ENCODE results near the gene IGF2BP2.
"Not testable (repeated sequence)": the region's sequence is repeated elsewhere in the genome, so short reads cannot be mapped to it uniquely, and the experiment has no call there.

The IGF2BP2 gene

DNA sequence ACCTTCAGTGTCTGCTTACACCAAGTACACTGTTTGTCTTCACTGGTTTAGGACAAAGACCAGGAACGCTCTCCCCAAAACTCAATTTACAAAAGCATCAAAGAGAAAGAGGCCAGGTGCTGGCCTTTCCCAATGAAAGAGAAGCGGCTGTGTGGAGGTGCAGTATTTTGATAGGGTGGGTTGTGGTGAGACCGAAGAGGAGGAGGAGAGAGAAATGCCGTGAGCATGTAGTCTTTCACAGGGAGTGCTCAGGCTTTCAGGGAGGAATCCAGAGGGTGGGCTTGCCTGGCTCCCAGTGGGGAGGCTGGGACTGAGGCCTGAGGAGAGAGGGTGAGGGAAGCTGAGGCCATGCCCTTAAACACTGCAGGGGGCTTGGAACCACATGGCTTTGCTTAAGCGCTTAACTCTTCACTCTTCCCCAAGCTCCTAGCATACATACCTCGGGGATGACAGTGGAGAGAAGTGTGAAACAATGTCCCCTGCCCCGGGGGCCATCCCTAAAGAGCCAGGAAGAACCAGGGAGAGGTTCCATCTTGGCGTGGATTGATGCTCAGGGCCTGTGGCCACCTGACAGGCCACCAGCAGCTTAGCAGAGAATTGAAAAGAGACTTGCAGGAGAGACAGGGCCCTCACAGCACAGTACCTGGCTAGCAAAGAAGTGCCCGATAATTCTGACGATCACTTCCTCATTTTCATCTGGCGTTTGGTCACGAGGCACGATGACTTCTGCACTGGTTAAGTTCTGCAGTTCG is 178.3 kb downstream of the IGF2BP2 start:
- H3K79me2 ChIP-seq (ENCODE audit: low read length) = no peaks in the 10 kb centered on the region
- no peak overlapping the region for H3K27ac ChIP-seq (ENCODE audit: low read length)
- H3K36me3 ChIP-seq (replicated peaks; ENCODE audit: insufficient read depth, low read length) = no peaks in the 10 kb centered on the region
- no peaks in the 10 kb centered on the region for H3K9me2 ChIP-seq (replicated peaks; ENCODE audit: insufficient read depth, low read length)
- H3K9me3 ChIP-seq (replicated peaks; ENCODE audit: insufficient read depth, low read length) = no peaks in the 10 kb centered on the region
- H3K9ac ChIP-seq (ENCODE audit: low read length) = no peak overlapping the region
- H3K4me1 ChIP-seq (ENCODE audit: low read length) = no peaks in the 10 kb centered on the region
- H2AFZ ChIP-seq (ENCODE audit: low read length) = no peak overlapping the region
- H3K4me3 ChIP-seq (ENCODE audit: low read length) = no peak overlapping the region
- no peaks in the 10 kb centered on the region for H3F3A ChIP-seq (ENCODE audit: insufficient read depth, low read length)
- DNase-seq = no peak
- H3K4me2 ChIP-seq (ENCODE audit: low read depth, low read length) = no peak overlapping the region
- no peaks in the 10 kb centered on the region for H4K20me1 ChIP-seq (ENCODE audit: insufficient read depth, low read length)
- H3K27me3 ChIP-seq (replicated peaks; ENCODE audit: insufficient read depth, low read length) = no peaks in the 10 kb centered on the region
- TF ChIP-seq EZH2phosphoT487 (IDR thresholded peaks at IDR 0.05; ENCODE audit: low read length) (no peak), CTCF (IDR thresholded peaks at IDR 0.05; ENCODE audit: low read length) (no peak), EZH2 (optimal IDR thresholded peaks at IDR 0.05; ENCODE audit: low read depth, low read length) (no peak)

DNA sequence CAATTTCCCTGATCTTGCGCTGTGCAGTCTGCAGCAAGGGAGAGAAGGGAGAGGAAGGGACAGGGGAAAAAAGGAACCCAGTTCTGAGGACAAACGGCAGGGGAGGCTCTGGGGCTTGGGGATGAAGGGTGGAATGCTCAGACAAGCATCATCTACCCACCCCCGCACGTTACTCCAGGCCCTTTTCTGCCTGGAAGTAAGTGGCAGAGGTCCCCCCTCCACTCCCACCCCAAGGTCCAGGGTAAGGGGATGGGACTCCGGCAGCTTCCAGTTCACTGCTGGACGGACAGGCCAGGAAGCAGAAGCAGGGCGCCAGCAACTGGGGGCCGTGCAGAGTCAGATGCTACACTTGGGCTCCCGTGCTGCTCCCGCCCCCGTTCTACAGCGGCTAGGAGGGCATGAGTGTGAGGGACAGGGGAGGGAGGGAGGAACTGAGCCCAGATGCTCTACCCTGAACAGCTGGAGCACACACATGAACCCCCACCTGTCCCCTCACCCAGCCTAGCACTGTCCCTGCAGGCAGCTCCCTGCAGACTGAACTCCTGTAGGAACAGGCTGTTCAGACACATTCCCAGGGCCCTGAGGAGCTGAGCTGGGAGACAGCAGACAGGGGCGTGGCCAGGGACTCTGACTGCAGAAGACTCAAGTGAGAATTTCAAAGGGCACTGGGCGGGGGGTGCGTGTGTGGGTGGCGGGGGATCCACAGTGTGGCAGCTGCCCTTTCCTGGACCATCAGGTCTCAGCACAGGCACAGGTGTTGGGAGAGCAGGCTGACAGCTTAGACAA is 179.1 kb downstream of the IGF2BP2 start:
- Histone ChIP-seq H3K9me2 (replicated peaks; ENCODE audit: insufficient read depth, low read length) (no peaks in the 10 kb centered on the region), H3K4me2 (ENCODE audit: low read depth, low read length) (no peak overlapping the region), H3K27ac (ENCODE audit: low read length) (no peak overlapping the region), H3K4me3 (ENCODE audit: low read length) (no peak overlapping the region), H3K9me3 (replicated peaks; ENCODE audit: insufficient read depth, low read length) (no peaks in the 10 kb centered on the region), H3F3A (ENCODE audit: insufficient read depth, low read length) (no peaks in the 10 kb centered on the region), H3K4me1 (ENCODE audit: low read length) (no peaks in the 10 kb centered on the region), H3K79me2 (ENCODE audit: low read length) (no peaks in the 10 kb centered on the region), H2AFZ (ENCODE audit: low read length) (no peak overlapping the region), H4K20me1 (ENCODE audit: insufficient read depth, low read length) (no peaks in the 10 kb centered on the region), H3K9ac (ENCODE audit: low read length) (no peak overlapping the region), H3K27me3 (replicated peaks; ENCODE audit: insufficient read depth, low read length) (no peaks in the 10 kb centered on the region), H3K36me3 (replicated peaks; ENCODE audit: insufficient read depth, low read length) (no peaks in the 10 kb centered on the region)
- TF ChIP-seq CTCF (IDR thresholded peaks at IDR 0.05; ENCODE audit: low read length) (no peak), EZH2 (optimal IDR thresholded peaks at IDR 0.05; ENCODE audit: low read depth, low read length) (no peak), EZH2phosphoT487 (IDR thresholded peaks at IDR 0.05; ENCODE audit: low read length) (no peak)
- DNase-seq = no peak

- not testable (repeated sequence) for H3K9me2 ChIP-seq (replicated peaks; ENCODE audit: insufficient read depth, low read length); DNase-seq; H3K4me1 ChIP-seq (ENCODE audit: low read length); H2AFZ ChIP-seq (ENCODE audit: low read length); H3K27me3 ChIP-seq (replicated peaks; ENCODE audit: insufficient read depth, low read length); H4K20me1 ChIP-seq (ENCODE audit: insufficient read depth, low read length); H3K79me2 ChIP-seq (ENCODE audit: low read length); H3K4me2 ChIP-seq (ENCODE audit: low read depth, low read length); H3K27ac ChIP-seq (ENCODE audit: low read length); H3K36me3 ChIP-seq (replicated peaks; ENCODE audit: insufficient read depth, low read length); H3F3A ChIP-seq (ENCODE audit: insufficient read depth, low read length); H3K9me3 ChIP-seq (replicated peaks; ENCODE audit: insufficient read depth, low read length); H3K9ac ChIP-seq (ENCODE audit: low read length); H3K4me3 ChIP-seq (ENCODE audit: low read length)
Measured at GRCh38 chr3:185645191-185645590, 179.7 kb downstream of the IGF2BP2 start.

DNA sequence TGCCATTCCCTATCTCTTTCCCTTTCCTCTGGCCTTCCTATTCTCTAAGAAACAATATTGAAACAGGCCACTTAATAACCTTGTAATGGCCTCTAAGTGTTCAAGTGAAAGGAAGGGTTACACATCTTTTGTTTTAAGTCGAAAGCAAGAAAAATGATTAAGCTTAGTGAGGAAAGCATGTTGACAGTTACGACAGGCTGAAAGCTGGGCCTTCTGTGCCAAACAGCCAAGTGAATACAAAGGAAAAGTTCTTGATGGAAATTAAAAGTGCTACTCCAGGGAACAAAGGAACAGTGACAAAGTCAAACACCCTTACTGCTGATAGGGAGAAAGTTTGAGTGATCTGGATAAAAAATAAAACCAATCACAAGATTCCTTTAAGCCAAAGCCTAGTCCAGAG is 184.5 kb downstream of the IGF2BP2 start:
- H3K36me3 ChIP-seq (replicated peaks; ENCODE audit: insufficient read depth, low read length) = no peaks in the 10 kb centered on the region
- DNase-seq = no peak
- H3K27me3 ChIP-seq (replicated peaks; ENCODE audit: insufficient read depth, low read length) = no peaks in the 10 kb centered on the region
- TF ChIP-seq CTCF (IDR thresholded peaks at IDR 0.05; ENCODE audit: low read length) = no peak
- no peak for TF ChIP-seq EZH2phosphoT487 (IDR thresholded peaks at IDR 0.05; ENCODE audit: low read length)
- no peak for TF ChIP-seq EZH2 (optimal IDR thresholded peaks at IDR 0.05; ENCODE audit: low read depth, low read length)
- H3K79me2 ChIP-seq (ENCODE audit: low read length) = no peaks in the 10 kb centered on the region
- 0 out of 2 replicates have a peak, but pooled peaks cover under 1% of the 10 kb centered on the region for H3F3A ChIP-seq (ENCODE audit: insufficient read depth, low read length)
- H3K27ac ChIP-seq (ENCODE audit: low read length) = no peak overlapping the region
- H2AFZ ChIP-seq (ENCODE audit: low read length) = no peak overlapping the region
- no peak overlapping the region for H3K4me3 ChIP-seq (ENCODE audit: low read length)
- H3K4me1 ChIP-seq (ENCODE audit: low read length) = peaks cover 2% of the 10 kb centered on the region; the same call in 1 of the 2 replicates
- H3K9me3 ChIP-seq (replicated peaks; ENCODE audit: insufficient read depth, low read length) = no peaks in the 10 kb centered on the region
- no peak overlapping the region for H3K4me2 ChIP-seq (ENCODE audit: low read depth, low read length)
- no peaks in the 10 kb centered on the region for H4K20me1 ChIP-seq (ENCODE audit: insufficient read depth, low read length)
- H3K9ac ChIP-seq (ENCODE audit: low read length) = no peak overlapping the region
- H3K9me2 ChIP-seq (replicated peaks; ENCODE audit: insufficient read depth, low read length) = no peaks in the 10 kb centered on the region

All from MM.1S (cell line).